BE2C (cell line): ENCODE data around the gene ASH1L.
"Not testable (repeated sequence)": the region's sequence is repeated elsewhere in the genome, so short reads cannot be mapped to it uniquely, and the experiment has no call there.

Experiments
- DNase-seq: peaks from one replicate; pipeline ENCODE4 v3.0.0-alpha.2; 2020
- H3K27me3 ChIP-seq: fragments of 250-450 bp; sonication (Bioruptor Pico); 2 replicates; pipeline ENCODE4 v1.5.1; 2020; ENCODE audit warnings: mild to moderate bottlenecking
- H3K36me3 ChIP-seq: fragments of 250-450 bp; sonication (Bioruptor Pico); 2 replicates; pipeline ENCODE4 v1.5.1; 2020; ENCODE audit warnings: mild to moderate bottlenecking
- H3K4me1 ChIP-seq: fragments of 250-450 bp; sonication (Bioruptor Pico); 2 replicates; pipeline ENCODE4 v1.5.1; 2020
- H3K4me3 ChIP-seq: 2 replicates; pipeline ENCODE4 v1.5.1; 2011; ENCODE audit warnings: low read depth, low read length
- H3K9me3 ChIP-seq: fragments of 250-450 bp; sonication (Bioruptor Pico); 2 replicates; pipeline ENCODE4 v1.5.1; 2020
- CTCF ChIP-seq: IDR thresholded peaks from 2 replicates; pipeline ENCODE4 v1.5.1; 2012; ENCODE audit warnings: mild to moderate bottlenecking, low read depth, low read length

Gene ASH1L

DNA sequence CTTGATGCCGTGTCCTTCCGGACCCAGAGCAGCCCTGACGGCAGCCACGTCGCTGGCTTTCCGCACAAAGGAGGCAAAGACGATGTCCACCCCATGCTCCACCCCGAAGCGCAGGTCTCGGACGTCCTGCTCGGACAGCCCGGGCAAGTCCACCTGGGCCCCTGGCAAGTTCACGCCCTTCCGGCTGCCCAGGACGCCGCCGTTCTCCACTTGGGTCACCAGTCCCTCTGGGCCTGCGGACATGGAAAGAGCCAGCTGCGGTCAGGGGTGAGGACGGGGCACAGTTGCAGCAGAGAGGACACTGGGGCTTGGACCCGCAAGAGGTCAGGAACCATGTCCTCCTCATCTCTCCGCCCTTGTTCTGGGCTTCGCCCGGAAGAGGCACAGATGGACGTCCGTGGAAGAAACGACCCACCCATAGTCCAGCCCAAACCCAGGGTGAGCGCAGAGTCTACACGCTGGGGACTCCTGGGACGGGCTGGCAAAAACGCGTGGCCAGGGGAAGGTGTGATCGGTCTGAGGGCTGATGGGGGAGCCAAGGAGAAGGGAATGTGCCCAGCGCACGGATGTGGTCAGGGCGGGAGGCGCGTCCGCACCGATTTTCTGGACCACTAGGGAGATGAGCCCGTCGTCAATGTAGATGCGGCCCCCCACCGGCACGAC is 268.0 kb downstream of the ASH1L start:
- Histone ChIP-seq H3K4me3 (no peak overlapping the region), H3K36me3 (no peaks in the 10 kb centered on the region), H3K27me3 (no peaks in the 10 kb centered on the region), H3K9me3 (no peaks in the 10 kb centered on the region), H3K4me1 (no peaks in the 10 kb centered on the region)
- DNase-seq = no peak
- no peak for TF ChIP-seq CTCF

- no peak overlapping the region for H3K4me3 ChIP-seq
- no peaks in the 10 kb centered on the region for H3K4me1 ChIP-seq
- DNase-seq = no peak
- no peaks in the 10 kb centered on the region for H3K9me3 ChIP-seq
- no peaks in the 10 kb centered on the region for H3K36me3 ChIP-seq
- TF ChIP-seq CTCF = no peak
- no peaks in the 10 kb centered on the region for H3K27me3 ChIP-seq
These were observed 269.4 kb downstream of the ASH1L start for GRCh38 chr1:155293086-155293749.

GRCh38 chr1:155291006-155291405 is 271.6 kb downstream of the ASH1L start:
- not testable (repeated sequence) for H3K4me3 ChIP-seq

GRCh38 chr1:155287987-155288543 is 274.5 kb downstream of the ASH1L start:
- no peaks in the 10 kb centered on the region for H3K4me1 ChIP-seq
- H3K4me3 ChIP-seq = no peak overlapping the region
- DNase-seq = no peak

More at GRCh38 chr1:155291006-155291405, 271.6 kb downstream of the ASH1L start:
- not testable (repeated sequence) for DNase-seq, H3K9me3 ChIP-seq, H3K36me3 ChIP-seq, H3K4me1 ChIP-seq, H3K27me3 ChIP-seq

DNA sequence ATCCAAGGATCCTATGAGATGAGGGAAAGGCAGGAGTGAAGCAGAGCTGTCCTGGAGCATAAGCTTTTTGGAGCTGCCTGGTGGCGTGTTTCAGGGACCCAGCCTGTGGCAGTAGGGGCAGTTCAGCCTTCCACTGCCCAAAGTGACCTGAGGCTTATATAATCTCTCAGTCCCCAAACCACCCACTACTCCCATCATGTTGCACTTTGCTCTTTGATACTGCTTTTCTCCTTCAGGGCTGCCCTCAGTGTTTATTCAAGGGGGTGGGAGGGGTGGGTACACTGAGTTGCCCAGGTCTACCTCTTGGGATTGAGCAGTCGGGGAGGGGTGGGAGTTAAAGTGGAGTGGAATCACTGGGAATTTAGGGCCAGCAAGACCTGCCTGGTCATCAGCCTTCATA is 276.1 kb downstream of the ASH1L start:
- DNase-seq = no peak
- Histone ChIP-seq H3K4me1 (no peaks in the 10 kb centered on the region), H3K4me3 (no peak overlapping the region), H3K36me3 (no peaks in the 10 kb centered on the region; the same call in none of the 2 replicates), H3K9me3 (no peaks in the 10 kb centered on the region), H3K27me3 (no peaks in the 10 kb centered on the region)
- no peak for TF ChIP-seq CTCF

More at GRCh38 chr1:155287987-155288543, 274.5 kb downstream of the ASH1L start:
- H3K27me3 ChIP-seq = no peaks in the 10 kb centered on the region
- H3K9me3 ChIP-seq = no peaks in the 10 kb centered on the region
- no peaks in the 10 kb centered on the region; the same call in none of the 2 replicates for H3K36me3 ChIP-seq
- TF ChIP-seq CTCF = no peak

- H3K9me3 ChIP-seq = no peaks in the 10 kb centered on the region
- H3K27me3 ChIP-seq = no peaks in the 10 kb centered on the region
- no peak for TF ChIP-seq CTCF
- no peaks in the 10 kb centered on the region for H3K4me1 ChIP-seq
- H3K36me3 ChIP-seq = no peaks in the 10 kb centered on the region; the same call in none of the 2 replicates
- H3K4me3 ChIP-seq = no peak overlapping the region
- DNase-seq = no peak
These were observed 277.0 kb downstream of the ASH1L start for GRCh38 chr1:155285631-155286044.
